HEK293T (cell line): ENCODE results near the gene PXT1.

Experiments
- ARNT ChIP-seq: fragments of 450-650 bp; IDR thresholded peaks from 2 replicates; pipeline ENCODE4 v1.6.1; 2017; ENCODE audit warnings: mild to moderate bottlenecking
- BHLHE40 ChIP-seq: fragments of 450-650 bp; IDR thresholded peaks from 2 replicates; pipeline ENCODE4 v1.6.1; 2016; ENCODE audit warnings: mild to moderate bottlenecking, moderate library complexity, borderline replicate concordance
- CTBP1 ChIP-seq: fragments of 450-650 bp; IDR thresholded peaks from 2 replicates; pipeline ENCODE4 v1.6.1; 2016; ENCODE audit warnings: borderline replicate concordance
- ELF4 ChIP-seq: fragments of 450-650 bp; IDR thresholded peaks from 2 replicates; pipeline ENCODE4 v1.6.1; 2017; ENCODE audit warnings: antibody characterized with exemption
- FOXA1 ChIP-seq: fragments of 450-650 bp; IDR thresholded peaks from 2 replicates; pipeline ENCODE4 v1.6.1; 2016; ENCODE audit warnings: mild to moderate bottlenecking
- FOXK2 ChIP-seq: fragments of 450-650 bp; IDR thresholded peaks from 2 replicates; pipeline ENCODE4 v1.6.1; 2016; ENCODE audit warnings: mild to moderate bottlenecking
- FOXM1 ChIP-seq: fragments of 450-650 bp; IDR thresholded peaks from 2 replicates; pipeline ENCODE4 v1.6.1; 2017; ENCODE audit warnings: mild to moderate bottlenecking, borderline replicate concordance
- HDGF ChIP-seq: fragments of 450-650 bp; IDR thresholded peaks from 2 replicates; pipeline ENCODE4 v1.6.1; 2017; ENCODE audit warnings: antibody characterized with exemption, borderline replicate concordance
- L3MBTL2 ChIP-seq: fragments of 450-650 bp; conservative IDR thresholded peaks from 2 replicates; pipeline ENCODE4 v1.6.1; 2016; ENCODE audit warnings: mild to moderate bottlenecking
- LEF1 ChIP-seq: fragments of 450-650 bp; IDR thresholded peaks from 2 replicates; pipeline ENCODE4 v1.6.1; 2017; ENCODE audit warnings: mild to moderate bottlenecking, borderline replicate concordance
- SP1 ChIP-seq: fragments of 450-650 bp; IDR thresholded peaks from 2 replicates; pipeline ENCODE4 v1.6.1; 2017
- SUZ12 ChIP-seq: fragments of 450-650 bp; IDR thresholded peaks from 2 replicates; pipeline ENCODE4 v1.6.1; 2016; ENCODE audit warnings: mild to moderate bottlenecking
- TARDBP ChIP-seq: fragments of 450-650 bp; IDR thresholded peaks from 2 replicates; pipeline ENCODE4 v1.6.1; 2016
- TF ChIP-seq, protein P1 (sequence below): fragments of 450-650 bp; IDR thresholded peaks from 2 replicates; pipeline ENCODE4 v1.6.1; 2016

- no peak for TF ChIP-seq BHLHE40
- TF ChIP-seq ARNT = no peak
- no peak for TF ChIP-seq TARDBP
- TF ChIP-seq CTBP1 = no peak
- no peak for TF ChIP-seq FOXA1
- no peak for TF ChIP-seq FOXK2
- TF ChIP-seq ELF4 = no peak
- no peak for TF ChIP-seq SUZ12
- TF ChIP-seq FOXM1 = no peak
- no peak for TF ChIP-seq LEF1
- no peak for TF ChIP-seq L3MBTL2
- no peak for TF ChIP-seq SP1
- TF ChIP-seq, protein P1, sequence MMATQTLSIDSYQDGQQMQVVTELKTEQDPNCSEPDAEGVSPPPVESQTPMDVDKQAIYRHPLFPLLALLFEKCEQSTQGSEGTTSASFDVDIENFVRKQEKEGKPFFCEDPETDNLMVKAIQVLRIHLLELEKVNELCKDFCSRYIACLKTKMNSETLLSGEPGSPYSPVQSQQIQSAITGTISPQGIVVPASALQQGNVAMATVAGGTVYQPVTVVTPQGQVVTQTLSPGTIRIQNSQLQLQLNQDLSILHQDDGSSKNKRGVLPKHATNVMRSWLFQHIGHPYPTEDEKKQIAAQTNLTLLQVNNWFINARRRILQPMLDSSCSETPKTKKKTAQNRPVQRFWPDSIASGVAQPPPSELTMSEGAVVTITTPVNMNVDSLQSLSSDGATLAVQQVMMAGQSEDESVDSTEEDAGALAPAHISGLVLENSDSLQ = no peak
- no peak for TF ChIP-seq HDGF
Measured at GRCh38 chr6:36418558-36418957, 24.1 kb downstream of the PXT1 start.
